GM18508 (cell line): ENCODE results near the gene COIL.
A peak's percentile ranks its signal among the peaks of the same experiment; 100 is the strongest.
"Not testable (repeated sequence)": the region's sequence is repeated elsewhere in the genome, so short reads cannot be mapped to it uniquely, and the experiment has no call there.

Source experiments
- ATAC-seq: cut with Tn5 transposase; IDR thresholded peaks from one replicate; pipeline ENCODE4 v1.9.1; 2021; ENCODE audit warnings: moderate number of reproducible peaks; ENCODE audit not compliant: insufficient read depth, unreplicated experiment

COIL gene

GRCh38 chr17:56960596-56961538 is at the start of gene COIL:
TSS of gene COIL (minus strand) at chr17:56961050. CDS start at chr17:56961019, 31 bp downstream.
- peak; percentile 85 for ATAC-seq

- ATAC-seq: no peak
Observed at GRCh38 chr17:57010487-57010886, 49.6 kb upstream of the COIL start.

GRCh38 chr17:57009737-57010445 is 49.0 kb upstream of the COIL start:
- ATAC-seq: peak; percentile 40

GRCh38 chr17:57008958-57009357 is 48.1 kb upstream of the COIL start:
- ATAC-seq: no peak

- ATAC-seq: no peak
Observed at GRCh38 chr17:57006040-57006439, 45.2 kb upstream of the COIL start.

GRCh38 chr17:57004944-57005579 is 44.2 kb upstream of the COIL start:
- peak; percentile 58 for ATAC-seq

GRCh38 chr17:57002904-57003303 is 42.1 kb upstream of the COIL start:
- no peak for ATAC-seq

- ATAC-seq: no peak
Observed at GRCh38 chr17:57001541-57001940, 40.7 kb upstream of the COIL start.

GRCh38 chr17:56997313-56997712 is 36.5 kb upstream of the COIL start:
- no peak for ATAC-seq

GRCh38 chr17:56995766-56996165 is 34.9 kb upstream of the COIL start:
- no peak for ATAC-seq

- no peak for ATAC-seq
Observed at GRCh38 chr17:56994009-56994792, 33.4 kb upstream of the COIL start.

GRCh38 chr17:56992364-56992763 is 31.5 kb upstream of the COIL start:
- ATAC-seq: no peak

GRCh38 chr17:56988901-56989572 is 28.2 kb upstream of the COIL start:
- ATAC-seq: no peak

GRCh38 chr17:56987283-56987834 is 26.5 kb upstream of the COIL start:
- no peak for ATAC-seq

- ATAC-seq: no peak
Observed at GRCh38 chr17:56985371-56986162, 24.7 kb upstream of the COIL start.

GRCh38 chr17:56983366-56983765 is 22.5 kb upstream of the COIL start:
- no peak for ATAC-seq

GRCh38 chr17:56982312-56982711 is 21.5 kb upstream of the COIL start:
- no peak for ATAC-seq

GRCh38 chr17:56980526-56980925 is 19.7 kb upstream of the COIL start:
- not testable (repeated sequence) for ATAC-seq

- ATAC-seq: no peak
Observed at GRCh38 chr17:56979091-56979480, 18.2 kb upstream of the COIL start.
